ENCODE data around the gene TNF.

Gene TNF

GRCh38 chr6:31617010-31617409, 41.6 kb downstream of the TNF start:
- ChIA-PET POLR2A (ENCODE audit: low non-redundant PET) (no interaction called here), CTCF (interaction anchor here (0.6 kb wide), 1 partner anchor 1316 kb away, joined by 5 read pairs; no protein-coding TSS in a partner anchor)
- H3K27ac ChIP-seq = no peak overlapping the region
- TF ChIP-seq CTCF (conservative IDR thresholded peaks at IDR 0.05; ENCODE audit: low read depth) = no peak
- DNase-seq (ENCODE audit: low spot score) = no peak

- no peak for TF ChIP-seq CTCF (conservative IDR thresholded peaks at IDR 0.05; ENCODE audit: low read depth)
- CTCF ChIA-PET = interaction anchor here (0.7 to 0.9 kb wide), 2 partner anchors 21 to 187 kb away, joined by 3 to 4 read pairs; partner anchors contain the start of gene LSM2
Observed at GRCh38 chr6:31619805-31620585, 44.6 kb downstream of the TNF start.

GRCh38 chr6:31620586-31621319, 45.4 kb downstream of the TNF start, which contains the start of gene PRRC2A:
Gene PRRC2A (plus strand): TSS chr6:31620715. CDS start chr6:31622790, 2,075 bp downstream.
- POLR2A ChIA-PET (ENCODE audit: low non-redundant PET) = no interaction called here
- peak; percentile 73 for DNase-seq (ENCODE audit: low spot score)
- no peak for TF ChIP-seq CTCF (conservative IDR thresholded peaks at IDR 0.05; ENCODE audit: low read depth)
- H3K27ac ChIP-seq = peak within 1 kb of the TSS; percentile 99
- CTCF ChIA-PET = interaction anchor here (0.9 kb wide), 1 partner anchor 22 kb away, joined by 3 read pairs; no protein-coding TSS in a partner anchor

More at GRCh38 chr6:31619805-31620585, 44.6 kb downstream of the TNF start:
- peak; percentile 99 for DNase-seq (ENCODE audit: low spot score)
- POLR2A ChIA-PET (ENCODE audit: low non-redundant PET) = no interaction called here
- H3K27ac ChIP-seq = peak overlapping the region; percentile 99

- CTCF ChIA-PET = no interaction called here
Observed at GRCh38 chr6:31621320-31621939, 46.1 kb downstream of the TNF start.

GRCh38 chr6:31621991-31622390, 46.6 kb downstream of the TNF start:
- peak; percentile 23 for DNase-seq (ENCODE audit: low spot score)
- H3K27ac ChIP-seq = peak overlapping the region; percentile 56
- ChIA-PET POLR2A (ENCODE audit: low non-redundant PET) (interaction anchor here (1.1 kb wide), 1 partner anchor 29 kb away, joined by 3 read pairs; no protein-coding TSS in a partner anchor), CTCF (no interaction called here)
- TF ChIP-seq CTCF (conservative IDR thresholded peaks at IDR 0.05; ENCODE audit: low read depth) = no peak

More at GRCh38 chr6:31621320-31621939, 46.1 kb downstream of the TNF start:
- no peak for TF ChIP-seq CTCF (conservative IDR thresholded peaks at IDR 0.05; ENCODE audit: low read depth)
- peak overlapping the region; percentile 99 for H3K27ac ChIP-seq
- no peak for DNase-seq (ENCODE audit: low spot score)
- POLR2A ChIA-PET (ENCODE audit: low non-redundant PET) = no interaction called here

GRCh38 chr6:31622684-31623091, 47.3 kb downstream of the TNF start:
- POLR2A ChIA-PET (ENCODE audit: low non-redundant PET) = interaction anchor here (1.1 to 1.4 kb wide), 2 partner anchors 29 to 30 kb away, joined by 3 to 4 read pairs; partner anchors contain the start of gene BAG6
- CTCF ChIA-PET = interaction anchor here (0.6 to 0.8 kb wide), 2 partner anchors 42 to 1309 kb away, joined by 3 to 4 read pairs; no protein-coding TSS in a partner anchor

More at GRCh38 chr6:31622684-31623091, 47.3 kb downstream of the TNF start:
- DNase-seq (ENCODE audit: low spot score) = peak; percentile 34
- peak overlapping the region; percentile 56 for H3K27ac ChIP-seq
- TF ChIP-seq CTCF (conservative IDR thresholded peaks at IDR 0.05; ENCODE audit: low read depth) = no peak
